ENCODE data around the gene PLCG2.

The PLCG2 gene

GRCh38 chr16:81881228-81881627, 102.1 kb downstream of the PLCG2 start:
- no peak overlapping the region for H3K4me3 Mint-ChIP-seq

GRCh38 chr16:81882559-81882958, 103.5 kb downstream of the PLCG2 start:
- peak overlapping the region; percentile 31 for H3K27ac Mint-ChIP-seq
- no peak overlapping the region for H3K4me3 Mint-ChIP-seq
- peaks cover 35% of the 10 kb centered on the region for H3K36me3 Mint-ChIP-seq (ENCODE audit: low read depth)
- intact Hi-C loops (cut with micrococcal nuclease) = no loop called here
- H3K4me1 Mint-ChIP-seq (ENCODE audit: low read depth) = no peaks in the 10 kb centered on the region
- no peaks in the 10 kb centered on the region for H3K9me3 Mint-ChIP-seq
- no peaks in the 10 kb centered on the region for H3K27me3 Mint-ChIP-seq

More at GRCh38 chr16:81881228-81881627, 102.1 kb downstream of the PLCG2 start:
- intact Hi-C loops (cut with micrococcal nuclease) = no loop called here
- Mint-ChIP-seq H3K4me1 (ENCODE audit: low read depth) (no peaks in the 10 kb centered on the region), H3K36me3 (ENCODE audit: low read depth) (peaks cover 48% of the 10 kb centered on the region), H3K27ac (no peak overlapping the region), H3K9me3 (no peaks in the 10 kb centered on the region), H3K27me3 (no peaks in the 10 kb centered on the region)

GRCh38 chr16:81883235-81883634, 104.1 kb downstream of the PLCG2 start:
- Mint-ChIP-seq H3K4me3 (no peak overlapping the region), H3K4me1 (ENCODE audit: low read depth) (no peaks in the 10 kb centered on the region), H3K9me3 (no peaks in the 10 kb centered on the region), H3K27ac (no peak overlapping the region), H3K27me3 (no peaks in the 10 kb centered on the region), H3K36me3 (ENCODE audit: low read depth) (peaks cover 29% of the 10 kb centered on the region)
- intact Hi-C loops (cut with micrococcal nuclease) = no loop called here

- intact Hi-C loops (cut with micrococcal nuclease) = loop anchor here (5.0 kb wide), 1 partner anchor 514 kb away; no protein-coding TSS in a partner anchor
- Mint-ChIP-seq H3K9me3 (no peaks in the 10 kb centered on the region), H3K27ac (no peak overlapping the region), H3K36me3 (ENCODE audit: low read depth) (peaks cover under 1% of the 10 kb centered on the region), H3K4me1 (ENCODE audit: low read depth) (peaks cover 9% of the 10 kb centered on the region), H3K27me3 (no peaks in the 10 kb centered on the region), H3K4me3 (no peak overlapping the region)
Observed at GRCh38 chr16:81885976-81886586, 107.0 kb downstream of the PLCG2 start.

GRCh38 chr16:81888520-81889394, 109.7 kb downstream of the PLCG2 start:
- H3K27ac Mint-ChIP-seq = no peak overlapping the region
- intact Hi-C loops (cut with micrococcal nuclease) = loop anchor here (5.0 kb wide), 1 partner anchor 516 kb away; no protein-coding TSS in a partner anchor
- H3K9me3 Mint-ChIP-seq = no peaks in the 10 kb centered on the region
- no peak overlapping the region for H3K4me3 Mint-ChIP-seq
- peaks cover 9% of the 10 kb centered on the region for H3K4me1 Mint-ChIP-seq (ENCODE audit: low read depth)
- H3K27me3 Mint-ChIP-seq = no peaks in the 10 kb centered on the region
- H3K36me3 Mint-ChIP-seq (ENCODE audit: low read depth) = no peaks in the 10 kb centered on the region

GRCh38 chr16:81891736-81892364, 112.8 kb downstream of the PLCG2 start:
- Mint-ChIP-seq H3K4me1 (ENCODE audit: low read depth) (peaks cover 9% of the 10 kb centered on the region), H3K27ac (no peak overlapping the region), H3K27me3 (no peaks in the 10 kb centered on the region), H3K36me3 (ENCODE audit: low read depth) (no peaks in the 10 kb centered on the region), H3K9me3 (no peaks in the 10 kb centered on the region), H3K4me3 (no peak overlapping the region)
- intact Hi-C loops (cut with micrococcal nuclease) = no loop called here

- Mint-ChIP-seq H3K27me3 (no peaks in the 10 kb centered on the region), H3K4me3 (no peak overlapping the region), H3K36me3 (ENCODE audit: low read depth) (peaks cover 4% of the 10 kb centered on the region), H3K4me1 (ENCODE audit: low read depth) (peaks cover 5% of the 10 kb centered on the region), H3K27ac (no peak overlapping the region), H3K9me3 (no peaks in the 10 kb centered on the region)
- intact Hi-C loops (cut with micrococcal nuclease) = no loop called here
Observed at GRCh38 chr16:81894592-81894991, 115.5 kb downstream of the PLCG2 start.

- no peak overlapping the region for H3K4me3 Mint-ChIP-seq
- H3K4me1 Mint-ChIP-seq (ENCODE audit: low read depth) = no peaks in the 10 kb centered on the region
- H3K27ac Mint-ChIP-seq = no peak overlapping the region
- H3K27me3 Mint-ChIP-seq = no peaks in the 10 kb centered on the region
- intact Hi-C loops (cut with micrococcal nuclease) = no loop called here
- peaks cover 27% of the 10 kb centered on the region for H3K36me3 Mint-ChIP-seq (ENCODE audit: low read depth)
- no peaks in the 10 kb centered on the region for H3K9me3 Mint-ChIP-seq
Observed at GRCh38 chr16:81896902-81897301, 117.8 kb downstream of the PLCG2 start.

GRCh38 chr16:81899601-81900000, 120.5 kb downstream of the PLCG2 start:
- intact Hi-C loops (cut with micrococcal nuclease) = no loop called here
- Mint-ChIP-seq H3K4me1 (ENCODE audit: low read depth) (no peaks in the 10 kb centered on the region), H3K27me3 (no peaks in the 10 kb centered on the region), H3K27ac (no peak overlapping the region), H3K36me3 (ENCODE audit: low read depth) (peaks cover 54% of the 10 kb centered on the region), H3K4me3 (no peak overlapping the region), H3K9me3 (no peaks in the 10 kb centered on the region)

- intact Hi-C loops (cut with micrococcal nuclease) = no loop called here
- H3K4me1 Mint-ChIP-seq (ENCODE audit: low read depth) = no peaks in the 10 kb centered on the region
- no peak overlapping the region for H3K4me3 Mint-ChIP-seq
- H3K27ac Mint-ChIP-seq = no peak overlapping the region
- H3K9me3 Mint-ChIP-seq = no peaks in the 10 kb centered on the region
- peaks cover 58% of the 10 kb centered on the region for H3K36me3 Mint-ChIP-seq (ENCODE audit: low read depth)
- H3K27me3 Mint-ChIP-seq = no peaks in the 10 kb centered on the region
Observed at GRCh38 chr16:81900014-81900413, 120.9 kb downstream of the PLCG2 start.

GRCh38 chr16:81900456-81900855, 121.4 kb downstream of the PLCG2 start:
- Mint-ChIP-seq H3K36me3 (ENCODE audit: low read depth) (peaks cover 63% of the 10 kb centered on the region), H3K27ac (no peak overlapping the region), H3K4me3 (no peak overlapping the region), H3K9me3 (no peaks in the 10 kb centered on the region), H3K4me1 (ENCODE audit: low read depth) (no peaks in the 10 kb centered on the region), H3K27me3 (no peaks in the 10 kb centered on the region)
- intact Hi-C loops (cut with micrococcal nuclease) = no loop called here

GRCh38 chr16:81901484-81901883, 122.4 kb downstream of the PLCG2 start:
- H3K4me1 Mint-ChIP-seq (ENCODE audit: low read depth) = no peaks in the 10 kb centered on the region

GRCh38 chr16:81902025-81902424, 122.9 kb downstream of the PLCG2 start:
- Mint-ChIP-seq H3K36me3 (ENCODE audit: low read depth) (peaks cover 79% of the 10 kb centered on the region), H3K4me1 (ENCODE audit: low read depth) (no peaks in the 10 kb centered on the region), H3K27me3 (no peaks in the 10 kb centered on the region), H3K4me3 (no peak overlapping the region), H3K27ac (no peak overlapping the region), H3K9me3 (no peaks in the 10 kb centered on the region)
- intact Hi-C loops (cut with micrococcal nuclease) = no loop called here

More at GRCh38 chr16:81901484-81901883, 122.4 kb downstream of the PLCG2 start:
- intact Hi-C loops (cut with micrococcal nuclease) = no loop called here
- Mint-ChIP-seq H3K36me3 (ENCODE audit: low read depth) (peaks cover 73% of the 10 kb centered on the region), H3K27me3 (no peaks in the 10 kb centered on the region), H3K9me3 (no peaks in the 10 kb centered on the region), H3K27ac (no peak overlapping the region), H3K4me3 (no peak overlapping the region)

- Mint-ChIP-seq H3K4me1 (ENCODE audit: low read depth) (no peaks in the 10 kb centered on the region), H3K27ac (no peak overlapping the region), H3K9me3 (no peaks in the 10 kb centered on the region), H3K36me3 (ENCODE audit: low read depth) (peaks cover 100% of the 10 kb centered on the region), H3K27me3 (no peaks in the 10 kb centered on the region), H3K4me3 (no peak overlapping the region)
- intact Hi-C loops (cut with micrococcal nuclease) = no loop called here
Observed at GRCh38 chr16:81904320-81904719, 125.2 kb downstream of the PLCG2 start.
